Glutamatergic neuron (in vitro differentiated cells): ENCODE measurements around the gene SVIP. TPM values are rescaled to one million over a fixed set of nuclear protein-coding genes. Genes with fewer than 3 reads are reported as not detected.
A peak's percentile ranks its signal among the peaks of the same experiment; 100 is the strongest.

Source experiments
- DNase-seq: peaks from one replicate; pipeline ENCODE4 v3.0.0; 2022
- H3K27ac Mint-ChIP-seq: one replicate; pipeline ENCODE4 v1.8.0; 2020; ENCODE audit warnings: mild to moderate bottlenecking, mixed read lengths, inconsistent platforms; ENCODE audit not compliant: unreplicated experiment
- H3K27me3 Mint-ChIP-seq: one replicate; pipeline ENCODE4 v1.8.0; 2020; ENCODE audit warnings: mild to moderate bottlenecking, moderate library complexity, mixed read lengths, inconsistent platforms; ENCODE audit not compliant: unreplicated experiment
- H3K36me3 Mint-ChIP-seq: one replicate; pipeline ENCODE4 v1.8.0; 2020; ENCODE audit warnings: mild to moderate bottlenecking, mixed read lengths, inconsistent platforms; ENCODE audit not compliant: unreplicated experiment
- H3K4me1 Mint-ChIP-seq: one replicate; pipeline ENCODE4 v1.8.0; 2020; ENCODE audit warnings: mild to moderate bottlenecking, low read depth, mixed read lengths, inconsistent platforms; ENCODE audit not compliant: unreplicated experiment
- H3K4me3 Mint-ChIP-seq: one replicate; pipeline ENCODE4 v1.8.0; 2020; ENCODE audit warnings: mild to moderate bottlenecking, mixed read lengths, inconsistent platforms; ENCODE audit not compliant: unreplicated experiment
- H3K9me3 Mint-ChIP-seq: one replicate; pipeline ENCODE4 v1.8.0; 2020; ENCODE audit warnings: mild to moderate bottlenecking, moderate library complexity, mixed read lengths, inconsistent platforms; ENCODE audit not compliant: unreplicated experiment
- total RNA-seq: library from RNA; stranded (reverse); fragmentation: NEBNext Ultra II Directional; extraction: Animal tissue kit (Norgen Biotek cat#: 25700); gene quantifications from one replicate; pipeline ENCODE4 v1.2.1, GENCODE V29; 2021; ENCODE audit not compliant: unreplicated experiment
- TF ChIP-seq, protein P1 (sequence below): fragments of 200-600 bp; sonication (generic); IDR thresholded peaks from one replicate; pipeline ENCODE4 v1.5.0; 2021; ENCODE audit not compliant: partially characterized antibody, unreplicated experiment

The SVIP gene
- total RNA-seq, 1 donor from 2014 or later, result 255 TPM

DNA sequence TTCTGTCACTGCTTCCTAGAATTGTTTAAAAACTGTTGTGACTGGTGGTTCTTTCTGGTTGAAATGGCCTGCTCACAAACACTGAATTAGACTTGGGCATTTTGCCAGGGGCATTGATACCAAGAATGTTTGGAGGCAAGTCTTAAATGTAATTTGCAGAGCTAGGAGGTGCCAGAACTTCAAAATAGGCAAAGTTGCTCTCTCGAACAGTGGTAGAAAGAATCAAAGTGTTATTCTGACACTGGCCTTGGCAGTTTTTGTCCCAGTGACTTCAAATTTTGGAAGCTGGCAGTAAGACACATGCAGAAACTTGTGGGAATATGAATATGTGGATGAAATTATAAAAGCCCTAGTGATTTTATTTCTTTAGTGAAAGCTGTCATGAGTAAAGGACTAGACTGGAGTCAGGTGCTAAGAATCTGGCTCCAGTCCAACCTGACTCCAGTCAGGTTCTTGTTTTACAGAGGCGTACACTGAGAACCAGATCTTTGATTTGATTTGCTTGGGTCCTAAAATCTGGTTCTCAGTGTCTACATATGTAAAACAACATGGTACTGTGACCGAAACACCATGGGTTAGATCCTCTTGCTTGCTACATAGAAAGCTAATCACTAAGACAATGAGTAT is 20.9 kb downstream of the SVIP start:
- no peak for DNase-seq
- Mint-ChIP-seq H3K4me3 (no peak overlapping the region), H3K27ac (peak overlapping the region; percentile 24), H3K4me1 (peaks cover 22% of the 10 kb centered on the region), H3K9me3 (peaks cover 2% of the 10 kb centered on the region), H3K27me3 (no peaks in the 10 kb centered on the region), H3K36me3 (peaks cover 11% of the 10 kb centered on the region)
- TF ChIP-seq, protein P1, sequence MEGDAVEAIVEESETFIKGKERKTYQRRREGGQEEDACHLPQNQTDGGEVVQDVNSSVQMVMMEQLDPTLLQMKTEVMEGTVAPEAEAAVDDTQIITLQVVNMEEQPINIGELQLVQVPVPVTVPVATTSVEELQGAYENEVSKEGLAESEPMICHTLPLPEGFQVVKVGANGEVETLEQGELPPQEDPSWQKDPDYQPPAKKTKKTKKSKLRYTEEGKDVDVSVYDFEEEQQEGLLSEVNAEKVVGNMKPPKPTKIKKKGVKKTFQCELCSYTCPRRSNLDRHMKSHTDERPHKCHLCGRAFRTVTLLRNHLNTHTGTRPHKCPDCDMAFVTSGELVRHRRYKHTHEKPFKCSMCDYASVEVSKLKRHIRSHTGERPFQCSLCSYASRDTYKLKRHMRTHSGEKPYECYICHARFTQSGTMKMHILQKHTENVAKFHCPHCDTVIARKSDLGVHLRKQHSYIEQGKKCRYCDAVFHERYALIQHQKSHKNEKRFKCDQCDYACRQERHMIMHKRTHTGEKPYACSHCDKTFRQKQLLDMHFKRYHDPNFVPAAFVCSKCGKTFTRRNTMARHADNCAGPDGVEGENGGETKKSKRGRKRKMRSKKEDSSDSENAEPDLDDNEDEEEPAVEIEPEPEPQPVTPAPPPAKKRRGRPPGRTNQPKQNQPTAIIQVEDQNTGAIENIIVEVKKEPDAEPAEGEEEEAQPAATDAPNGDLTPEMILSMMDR, result no peak

- peaks cover 11% of the 10 kb centered on the region for H3K36me3 Mint-ChIP-seq
Measured at GRCh38 chr11:22807855-22808570, 21.6 kb downstream of the SVIP start.

GRCh38 chr11:22807391-22807790 is 22.2 kb downstream of the SVIP start:
- H3K4me3 Mint-ChIP-seq, result peak overlapping the region; percentile 39
- H3K9me3 Mint-ChIP-seq, result peaks cover 2% of the 10 kb centered on the region
- TF ChIP-seq, protein P1, result no peak
- peaks cover 23% of the 10 kb centered on the region for H3K4me1 Mint-ChIP-seq
- H3K36me3 Mint-ChIP-seq, result peaks cover 11% of the 10 kb centered on the region
- no peak for DNase-seq
- H3K27me3 Mint-ChIP-seq, result no peaks in the 10 kb centered on the region
- peak overlapping the region; percentile 63 for H3K27ac Mint-ChIP-seq

More at GRCh38 chr11:22807855-22808570, 21.6 kb downstream of the SVIP start:
- peaks cover 2% of the 10 kb centered on the region for H3K9me3 Mint-ChIP-seq
- peak overlapping the region; percentile 63 for H3K27ac Mint-ChIP-seq
- TF ChIP-seq, protein P1, result no peak
- no peaks in the 10 kb centered on the region for H3K27me3 Mint-ChIP-seq
- H3K4me3 Mint-ChIP-seq, result no peak overlapping the region
- DNase-seq, result no peak
- peaks cover 22% of the 10 kb centered on the region for H3K4me1 Mint-ChIP-seq

- Mint-ChIP-seq H3K4me1 (peaks cover 51% of the 10 kb centered on the region), H3K27ac (no peak overlapping the region), H3K9me3 (peaks cover 11% of the 10 kb centered on the region), H3K4me3 (no peak overlapping the region), H3K36me3 (no peaks in the 10 kb centered on the region), H3K27me3 (peaks cover 11% of the 10 kb centered on the region)
- DNase-seq, result no peak
- TF ChIP-seq, protein P1, result no peak
Measured at GRCh38 chr11:22802861-22803260, 26.7 kb downstream of the SVIP start.

DNA sequence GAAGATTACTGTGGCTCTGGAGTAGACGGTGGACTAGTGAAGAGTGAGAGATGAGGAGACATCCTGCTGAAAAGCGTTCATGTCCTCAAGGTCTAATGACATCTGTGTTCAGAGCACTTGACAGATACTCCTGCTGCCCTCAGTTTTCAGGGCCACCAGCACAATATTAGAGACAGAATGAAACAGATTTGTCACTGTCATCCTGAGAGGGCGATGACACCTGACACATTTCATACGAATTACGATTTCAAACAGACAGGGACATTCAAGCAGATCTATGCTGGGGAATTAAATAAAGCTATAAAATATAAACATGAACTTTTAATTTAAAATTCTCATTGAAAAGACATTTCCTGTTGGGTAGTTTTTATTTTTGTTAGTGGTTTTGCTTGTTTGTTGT is 29.1 kb downstream of the SVIP start:
- peak overlapping the region; percentile 98 for H3K27ac Mint-ChIP-seq
- TF ChIP-seq, protein P1, result no peak
- H3K4me3 Mint-ChIP-seq, result peak overlapping the region; percentile 50
- no peaks in the 10 kb centered on the region for H3K36me3 Mint-ChIP-seq
- no peak for DNase-seq
- H3K27me3 Mint-ChIP-seq, result peaks cover 13% of the 10 kb centered on the region
- peaks cover 14% of the 10 kb centered on the region for H3K9me3 Mint-ChIP-seq
- peaks cover 60% of the 10 kb centered on the region for H3K4me1 Mint-ChIP-seq
